ENCODE data around the gene FOSL1. TPM values are rescaled to one million over a fixed set of nuclear protein-coding genes. Genes with fewer than 3 reads are reported as not detected.
A peak's percentile ranks its signal among the peaks of the same experiment; 100 is the strongest.

FOSL1 gene
- total RNA-seq, 1 donor from 2014 or later: 0.47 TPM

DNA sequence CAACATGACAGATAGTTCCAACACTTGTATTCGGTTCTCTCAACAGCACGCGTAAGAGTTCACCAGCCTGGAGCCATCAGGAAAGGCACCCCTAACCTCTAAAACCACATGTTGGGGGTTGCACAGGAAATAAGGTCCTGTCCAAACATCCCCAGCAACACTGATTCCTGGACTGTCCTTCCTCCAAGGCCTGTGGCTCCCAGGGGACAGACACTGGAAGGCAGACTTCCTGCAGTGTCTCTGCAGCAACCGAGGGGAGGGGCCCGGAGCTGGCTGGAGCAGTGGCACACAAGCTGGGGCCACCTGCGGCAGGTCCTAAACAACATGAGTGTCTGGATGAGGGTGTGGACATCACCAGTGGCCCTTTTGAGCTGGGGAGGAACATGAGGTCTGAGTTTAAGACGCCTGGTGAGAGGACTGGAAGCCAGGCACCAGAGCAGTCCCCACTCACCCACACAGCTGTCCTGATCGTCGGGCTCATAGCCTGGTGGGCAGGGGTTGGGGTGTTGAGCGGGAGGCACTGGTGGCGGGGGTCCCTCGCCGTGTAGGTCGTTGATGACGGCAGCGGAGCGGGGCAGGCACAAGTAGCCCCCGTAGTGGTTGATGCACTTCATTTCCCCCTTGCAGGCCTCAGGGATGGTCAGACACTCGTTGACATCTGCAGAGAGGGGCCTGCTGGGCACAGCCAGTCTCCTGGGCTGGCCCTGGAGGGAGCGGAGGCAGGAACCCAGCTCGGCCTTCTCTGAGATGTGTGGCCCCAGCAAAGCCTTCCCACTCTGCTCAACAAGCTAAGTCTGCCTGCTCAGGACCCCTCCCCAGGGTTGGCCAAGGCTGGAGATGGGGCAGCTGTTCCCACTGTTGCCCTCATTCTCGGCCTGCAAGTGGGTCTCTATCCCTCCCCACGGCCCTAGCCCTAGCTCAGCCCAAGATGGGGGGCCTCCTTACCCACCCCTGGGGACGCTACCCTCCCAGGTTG, 29.2 kb downstream of the FOSL1 start:
- peak overlapping the region; percentile 98 for H3K27ac ChIP-seq (replicated peaks)
- peak overlapping the region; percentile 76 for H3K4me3 ChIP-seq
- intact Hi-C loops (cut with micrococcal nuclease): no loop called here
- H3K36me3 ChIP-seq: peaks cover 34% of the 10 kb centered on the region
- TF ChIP-seq CTCF (IDR thresholded peaks at IDR 0.05; ENCODE audit: borderline replicate concordance): no peak
- DNase-seq: peak; percentile 72
- H3K9me3 ChIP-seq (replicated peaks): no peaks in the 10 kb centered on the region
- peaks cover 54% of the 10 kb centered on the region for H3K4me1 ChIP-seq
- no peaks in the 10 kb centered on the region for H3K27me3 ChIP-seq (ENCODE audit: low read depth)

DNA sequence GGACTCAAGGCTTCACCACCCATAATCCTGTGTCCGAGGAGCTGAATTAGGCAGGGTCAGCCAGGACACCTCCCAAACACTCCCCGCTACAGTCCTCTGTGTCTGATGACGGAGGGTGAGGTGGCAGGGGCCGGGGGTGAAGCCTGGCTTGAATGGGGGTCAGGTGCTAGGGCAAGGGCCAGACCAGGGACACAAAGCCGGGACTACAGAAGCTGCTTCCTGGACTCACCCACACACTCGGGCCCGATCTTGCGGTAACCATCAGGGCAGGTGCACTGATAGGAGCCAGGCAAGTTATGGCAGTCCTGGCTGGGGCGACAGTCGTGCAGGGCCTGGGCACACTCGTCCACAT, 29.9 kb downstream of the FOSL1 start:
- TF ChIP-seq CTCF (IDR thresholded peaks at IDR 0.05; ENCODE audit: borderline replicate concordance): no peak
- Histone ChIP-seq H3K9me3 (replicated peaks) (no peaks in the 10 kb centered on the region), H3K27ac (replicated peaks) (peak overlapping the region; percentile 98), H3K27me3 (ENCODE audit: low read depth) (no peaks in the 10 kb centered on the region), H3K36me3 (peaks cover 41% of the 10 kb centered on the region), H3K4me3 (peak overlapping the region; percentile 76), H3K4me1 (peaks cover 54% of the 10 kb centered on the region)
- intact Hi-C loops (cut with micrococcal nuclease): no loop called here
- peak; percentile 12 for DNase-seq

- Histone ChIP-seq H3K27me3 (ENCODE audit: low read depth) (no peaks in the 10 kb centered on the region), H3K4me1 (peaks cover 54% of the 10 kb centered on the region), H3K4me3 (no peak overlapping the region), H3K27ac (replicated peaks) (peak overlapping the region; percentile 98), H3K9me3 (replicated peaks) (no peaks in the 10 kb centered on the region), H3K36me3 (peaks cover 46% of the 10 kb centered on the region)
- peak; percentile 15 for DNase-seq
- intact Hi-C loops (cut with micrococcal nuclease): no loop called here
- TF ChIP-seq CTCF (IDR thresholded peaks at IDR 0.05; ENCODE audit: borderline replicate concordance): no peak
Observed at GRCh38 chr11:65869643-65870306, 30.4 kb downstream of the FOSL1 start.

DNA sequence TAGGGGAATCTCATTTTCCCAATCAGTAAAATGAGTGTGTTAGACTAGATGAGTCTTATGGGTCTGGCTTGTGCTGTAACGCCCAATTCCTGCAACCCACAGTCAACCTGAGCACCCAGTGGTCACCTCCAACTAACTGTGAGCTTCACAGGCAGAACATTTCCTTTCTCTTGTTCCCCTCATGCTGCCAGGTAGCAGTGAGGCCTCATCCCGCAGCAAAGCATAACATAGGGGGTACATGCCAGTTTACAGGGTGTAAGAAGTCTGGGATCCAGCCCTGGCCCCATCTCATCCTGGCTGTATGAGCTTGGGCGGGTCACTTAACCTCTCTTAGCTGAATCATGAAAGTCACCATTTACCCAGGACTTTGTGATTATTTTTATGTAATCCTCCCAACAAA, 31.3 kb downstream of the FOSL1 start:
- Histone ChIP-seq H3K9me3 (replicated peaks) (no peaks in the 10 kb centered on the region), H3K27ac (replicated peaks) (no peak overlapping the region), H3K36me3 (peaks cover 55% of the 10 kb centered on the region), H3K27me3 (ENCODE audit: low read depth) (no peaks in the 10 kb centered on the region), H3K4me1 (peaks cover 55% of the 10 kb centered on the region), H3K4me3 (no peak overlapping the region)
- DNase-seq: no peak
- TF ChIP-seq CTCF (IDR thresholded peaks at IDR 0.05; ENCODE audit: borderline replicate concordance): no peak
- intact Hi-C loops (cut with micrococcal nuclease): no loop called here

GRCh38 chr11:65868076-65868667, 32.0 kb downstream of the FOSL1 start:
- DNase-seq: peak; percentile 18
- Histone ChIP-seq H3K36me3 (peaks cover 62% of the 10 kb centered on the region), H3K4me1 (peaks cover 56% of the 10 kb centered on the region), H3K27ac (replicated peaks) (no peak overlapping the region), H3K4me3 (no peak overlapping the region), H3K9me3 (replicated peaks) (no peaks in the 10 kb centered on the region), H3K27me3 (ENCODE audit: low read depth) (no peaks in the 10 kb centered on the region)
- TF ChIP-seq CTCF (IDR thresholded peaks at IDR 0.05; ENCODE audit: borderline replicate concordance): no peak
- intact Hi-C loops (cut with micrococcal nuclease): no loop called here
